Measurements from ENCODE around the gene TAB3.

DNA sequence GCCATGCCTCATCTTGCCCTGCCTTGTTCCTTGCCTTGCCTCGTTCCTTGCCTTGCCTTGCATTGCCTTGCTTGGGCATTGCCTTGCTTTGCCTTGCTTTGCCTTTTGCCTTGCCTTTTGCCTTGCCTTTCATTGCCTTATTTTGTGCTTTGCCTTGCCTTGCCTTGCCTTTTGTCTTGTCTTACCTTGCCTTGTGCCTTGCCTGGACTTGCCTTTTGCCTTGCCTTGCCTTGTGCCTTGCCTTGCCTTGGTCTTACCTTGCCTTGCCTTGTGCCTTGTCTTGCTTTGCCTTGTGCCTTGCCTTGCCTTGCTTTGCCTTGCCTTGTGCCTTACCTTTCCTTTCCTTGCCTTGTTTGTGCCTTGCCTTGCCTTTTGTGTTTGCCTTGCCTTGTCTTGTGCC is 88.2 kb downstream of the TAB3 start:
- no peak for TF ChIP-seq POLR2AphosphoS5 (IDR thresholded peaks at IDR 0.05; ENCODE audit: low read depth, low read length)
- TF ChIP-seq, protein P1, sequence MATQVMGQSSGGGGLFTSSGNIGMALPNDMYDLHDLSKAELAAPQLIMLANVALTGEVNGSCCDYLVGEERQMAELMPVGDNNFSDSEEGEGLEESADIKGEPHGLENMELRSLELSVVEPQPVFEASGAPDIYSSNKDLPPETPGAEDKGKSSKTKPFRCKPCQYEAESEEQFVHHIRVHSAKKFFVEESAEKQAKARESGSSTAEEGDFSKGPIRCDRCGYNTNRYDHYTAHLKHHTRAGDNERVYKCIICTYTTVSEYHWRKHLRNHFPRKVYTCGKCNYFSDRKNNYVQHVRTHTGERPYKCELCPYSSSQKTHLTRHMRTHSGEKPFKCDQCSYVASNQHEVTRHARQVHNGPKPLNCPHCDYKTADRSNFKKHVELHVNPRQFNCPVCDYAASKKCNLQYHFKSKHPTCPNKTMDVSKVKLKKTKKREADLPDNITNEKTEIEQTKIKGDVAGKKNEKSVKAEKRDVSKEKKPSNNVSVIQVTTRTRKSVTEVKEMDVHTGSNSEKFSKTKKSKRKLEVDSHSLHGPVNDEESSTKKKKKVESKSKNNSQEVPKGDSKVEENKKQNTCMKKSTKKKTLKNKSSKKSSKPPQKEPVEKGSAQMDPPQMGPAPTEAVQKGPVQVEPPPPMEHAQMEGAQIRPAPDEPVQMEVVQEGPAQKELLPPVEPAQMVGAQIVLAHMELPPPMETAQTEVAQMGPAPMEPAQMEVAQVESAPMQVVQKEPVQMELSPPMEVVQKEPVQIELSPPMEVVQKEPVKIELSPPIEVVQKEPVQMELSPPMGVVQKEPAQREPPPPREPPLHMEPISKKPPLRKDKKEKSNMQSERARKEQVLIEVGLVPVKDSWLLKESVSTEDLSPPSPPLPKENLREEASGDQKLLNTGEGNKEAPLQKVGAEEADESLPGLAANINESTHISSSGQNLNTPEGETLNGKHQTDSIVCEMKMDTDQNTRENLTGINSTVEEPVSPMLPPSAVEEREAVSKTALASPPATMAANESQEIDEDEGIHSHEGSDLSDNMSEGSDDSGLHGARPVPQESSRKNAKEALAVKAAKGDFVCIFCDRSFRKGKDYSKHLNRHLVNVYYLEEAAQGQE (IDR thresholded peaks at IDR 0.05; ENCODE audit: insufficient read depth in 1 of 2, low read depth in 2 of 2, low read length in 2 of 2), result no peak
